Ovary (tissue), 3 donors: ENCODE data around the gene CAPN15.

Experiments
- POLR2A ChIP-seq: fragments of 450-650 bp; IDR thresholded peaks from one replicate; pipeline ENCODE4 v1.6.1; 2017; ENCODE audit warnings: antibody characterized with exemption, mild to moderate bottlenecking, moderate library complexity
- TF ChIP-seq, protein P1 (sequence below), 3 donors: fragments of 450-650 bp in 2 of 3; fragments of 200-600 bp in 1 of 3; IDR thresholded peaks; one replicate each; pipeline versions ENCODE4 v1.5.1 to v1.8.0; 2016 to 2022; ENCODE audit warnings: antibody characterized with exemption in 3 of 3, mild to moderate bottlenecking in 1 of 3
- donor health status: DM: no; HTN: no; CAD: no.

DNA sequence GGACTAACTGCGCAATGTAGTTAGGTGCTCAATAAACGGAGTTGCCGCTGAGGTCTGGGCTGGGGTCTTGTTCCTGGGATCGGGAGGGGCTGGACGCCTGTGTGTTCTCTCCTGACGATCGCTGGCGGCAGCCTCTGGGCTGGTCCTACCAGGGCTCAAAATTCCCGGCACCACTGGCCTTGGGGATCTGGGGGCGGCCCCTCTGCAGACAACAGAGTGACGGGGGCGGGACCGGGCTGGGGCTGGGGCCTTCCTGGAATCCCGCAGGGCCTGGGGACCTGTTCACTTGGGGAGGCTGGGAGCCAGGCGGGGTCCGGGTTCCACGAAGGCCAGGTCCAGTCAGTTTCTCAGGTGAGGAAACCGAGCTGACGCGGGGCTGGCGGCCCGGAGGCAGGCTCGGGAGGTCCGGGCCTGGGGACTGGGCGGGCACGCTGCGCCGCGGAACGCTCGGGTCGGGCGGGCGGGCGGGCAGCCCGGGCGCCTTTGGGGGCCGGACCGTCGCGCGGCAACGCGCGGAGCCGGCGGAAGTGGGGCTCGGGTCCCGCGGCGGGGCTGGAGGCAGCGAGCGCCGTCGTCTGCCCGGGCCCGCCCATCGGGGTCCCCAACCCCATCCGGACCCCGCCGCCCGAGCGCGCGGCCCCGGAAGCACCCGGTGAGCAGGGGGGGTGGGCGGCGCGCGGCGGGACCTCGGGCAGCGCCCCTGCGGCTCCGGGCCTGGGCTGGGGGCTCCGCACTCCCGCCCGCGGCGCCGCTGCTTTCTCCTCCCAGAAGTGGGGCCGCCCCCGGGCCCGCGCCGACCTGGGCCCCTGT is 42.1 kb downstream of the CAPN15 start, which contains the start of gene PIGQ:
- TF ChIP-seq, protein P1, sequence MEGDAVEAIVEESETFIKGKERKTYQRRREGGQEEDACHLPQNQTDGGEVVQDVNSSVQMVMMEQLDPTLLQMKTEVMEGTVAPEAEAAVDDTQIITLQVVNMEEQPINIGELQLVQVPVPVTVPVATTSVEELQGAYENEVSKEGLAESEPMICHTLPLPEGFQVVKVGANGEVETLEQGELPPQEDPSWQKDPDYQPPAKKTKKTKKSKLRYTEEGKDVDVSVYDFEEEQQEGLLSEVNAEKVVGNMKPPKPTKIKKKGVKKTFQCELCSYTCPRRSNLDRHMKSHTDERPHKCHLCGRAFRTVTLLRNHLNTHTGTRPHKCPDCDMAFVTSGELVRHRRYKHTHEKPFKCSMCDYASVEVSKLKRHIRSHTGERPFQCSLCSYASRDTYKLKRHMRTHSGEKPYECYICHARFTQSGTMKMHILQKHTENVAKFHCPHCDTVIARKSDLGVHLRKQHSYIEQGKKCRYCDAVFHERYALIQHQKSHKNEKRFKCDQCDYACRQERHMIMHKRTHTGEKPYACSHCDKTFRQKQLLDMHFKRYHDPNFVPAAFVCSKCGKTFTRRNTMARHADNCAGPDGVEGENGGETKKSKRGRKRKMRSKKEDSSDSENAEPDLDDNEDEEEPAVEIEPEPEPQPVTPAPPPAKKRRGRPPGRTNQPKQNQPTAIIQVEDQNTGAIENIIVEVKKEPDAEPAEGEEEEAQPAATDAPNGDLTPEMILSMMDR (IDR thresholded peaks at IDR 0.05), result no peak
- TF ChIP-seq POLR2A, result no peak
